Activated B cell treated with CpG ODN at 0.5 μM for 24 hours (primary cell): ENCODE data around the gene RTN4R. TPM values are rescaled to one million over a fixed set of nuclear protein-coding genes. Genes with fewer than 3 reads are reported as not detected.
A peak's percentile ranks its signal among the peaks of the same experiment; 100 is the strongest.

Source experiments
- ATAC-seq: fragments of 200-7000 bp; cut with Tn5 transposase; one replicate; pipeline ENCODE4 v1.10.0; 2021; ENCODE audit warnings: low read depth, mild to moderate bottlenecking, moderate library complexity
- CTCF ChIA-PET: fragments of 350-600 bp; sonication (Branson Sonifier 250); formaldehyde crosslinking; loops from one replicate; lab custom pipeline; 2021; ENCODE audit warnings: antibody characterized with exemption; lab: Charles Lee
- POLR2A ChIA-PET: fragments of 350-600 bp; sonication (Branson Sonifier 250); formaldehyde crosslinking; loops from one replicate; lab custom pipeline; 2021; ENCODE audit warnings: antibody characterized with exemption; lab: Charles Lee
- DNase-seq: peaks from one replicate; pipeline ENCODE4 v3.0.0; 2022
- H3K27ac Mint-ChIP-seq: one replicate; pipeline ENCODE4 v1.8.0; 2020; ENCODE audit warnings: mixed read lengths
- H3K27me3 Mint-ChIP-seq: one replicate; pipeline ENCODE4 v1.8.0; 2021; ENCODE audit warnings: mixed read lengths
- H3K36me3 Mint-ChIP-seq: one replicate; pipeline ENCODE4 v1.8.0; 2021; ENCODE audit warnings: low read depth, mixed read lengths
- H3K4me1 Mint-ChIP-seq: one replicate; pipeline ENCODE4 v1.8.0; 2021; ENCODE audit warnings: mixed read lengths
- H3K4me3 Mint-ChIP-seq: one replicate; pipeline ENCODE4 v1.8.0; 2020; ENCODE audit warnings: mild to moderate bottlenecking, mixed read lengths
- H3K9me3 Mint-ChIP-seq: one replicate; pipeline ENCODE4 v1.8.0; 2020; ENCODE audit warnings: mixed read lengths
- intact Hi-C: fragments of 100-400 bp; cut with micrococcal nuclease; formaldehyde crosslinking; loops from one replicate; pipeline ENCODE4 v1.15.1; 2024
- total RNA-seq: library from RNA; stranded (reverse); gene quantifications from 2 replicates; pipeline ENCODE4 v1.2.3, GENCODE V29; 2022
- TF ChIP-seq, protein P1 (sequence below): fragments of 200-600 bp; IDR thresholded peaks from one replicate; pipeline ENCODE4 v1.8.0; 2022; ENCODE audit warnings: antibody characterized with exemption, mild to moderate bottlenecking

The RTN4R gene
- total RNA-seq, 1 donor from 2014 or later: not detected

GRCh38 chr22:20205464-20205963 lies 62.6 kb downstream of the RTN4R start:
- peaks cover 5% of the 10 kb centered on the region for H3K27me3 Mint-ChIP-seq
- no peak for DNase-seq
- TF ChIP-seq, protein P1, sequence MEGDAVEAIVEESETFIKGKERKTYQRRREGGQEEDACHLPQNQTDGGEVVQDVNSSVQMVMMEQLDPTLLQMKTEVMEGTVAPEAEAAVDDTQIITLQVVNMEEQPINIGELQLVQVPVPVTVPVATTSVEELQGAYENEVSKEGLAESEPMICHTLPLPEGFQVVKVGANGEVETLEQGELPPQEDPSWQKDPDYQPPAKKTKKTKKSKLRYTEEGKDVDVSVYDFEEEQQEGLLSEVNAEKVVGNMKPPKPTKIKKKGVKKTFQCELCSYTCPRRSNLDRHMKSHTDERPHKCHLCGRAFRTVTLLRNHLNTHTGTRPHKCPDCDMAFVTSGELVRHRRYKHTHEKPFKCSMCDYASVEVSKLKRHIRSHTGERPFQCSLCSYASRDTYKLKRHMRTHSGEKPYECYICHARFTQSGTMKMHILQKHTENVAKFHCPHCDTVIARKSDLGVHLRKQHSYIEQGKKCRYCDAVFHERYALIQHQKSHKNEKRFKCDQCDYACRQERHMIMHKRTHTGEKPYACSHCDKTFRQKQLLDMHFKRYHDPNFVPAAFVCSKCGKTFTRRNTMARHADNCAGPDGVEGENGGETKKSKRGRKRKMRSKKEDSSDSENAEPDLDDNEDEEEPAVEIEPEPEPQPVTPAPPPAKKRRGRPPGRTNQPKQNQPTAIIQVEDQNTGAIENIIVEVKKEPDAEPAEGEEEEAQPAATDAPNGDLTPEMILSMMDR: no peak
- peak overlapping the region; percentile 89 for H3K4me3 Mint-ChIP-seq
- intact Hi-C loops: no loop called here
- peaks cover 23% of the 10 kb centered on the region for H3K4me1 Mint-ChIP-seq
- no peaks in the 10 kb centered on the region for H3K36me3 Mint-ChIP-seq
- ChIA-PET CTCF (interaction anchor here (1.1 kb wide), 1 partner anchor 48 kb away, joined by 3 read pairs; no protein-coding TSS in a partner anchor), POLR2A (no interaction called here)
- no peak for ATAC-seq
- H3K9me3 Mint-ChIP-seq: no peaks in the 10 kb centered on the region
- H3K27ac Mint-ChIP-seq: peak overlapping the region; percentile 89

DNA sequence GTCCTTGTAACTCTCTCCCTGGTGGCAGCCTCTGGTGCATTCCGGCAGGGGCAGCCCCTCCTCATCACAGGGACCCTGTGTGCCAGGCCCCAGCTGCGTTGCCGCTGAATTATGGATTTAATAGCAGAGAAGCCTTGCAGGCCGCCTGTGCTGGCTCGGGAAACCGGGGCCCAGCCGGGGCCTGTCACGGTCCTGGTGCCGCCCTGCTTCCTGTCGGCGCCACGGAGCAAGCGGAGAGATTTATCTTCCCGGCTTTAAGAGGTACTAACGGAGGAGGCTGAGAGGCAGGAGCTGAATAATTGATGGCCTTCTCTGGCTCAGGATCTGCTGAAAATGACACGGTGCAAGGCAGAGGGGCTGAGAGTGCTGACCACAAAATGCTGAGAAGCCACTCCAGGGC lies 63.3 kb downstream of the RTN4R start:
- ATAC-seq (no peak), DNase-seq (no peak)
- Mint-ChIP-seq H3K4me1 (peaks cover 23% of the 10 kb centered on the region), H3K27me3 (peaks cover 5% of the 10 kb centered on the region), H3K27ac (no peak overlapping the region), H3K9me3 (no peaks in the 10 kb centered on the region), H3K4me3 (no peak overlapping the region), H3K36me3 (no peaks in the 10 kb centered on the region)
- intact Hi-C loops: no loop called here
- POLR2A ChIA-PET: no interaction called here
- CTCF ChIA-PET: no interaction called here
- TF ChIP-seq, protein P1: no peak

GRCh38 chr22:20204311-20204710 lies 63.8 kb downstream of the RTN4R start:
- Mint-ChIP-seq H3K27me3 (peaks cover 5% of the 10 kb centered on the region), H3K27ac (no peak overlapping the region), H3K4me3 (no peak overlapping the region), H3K36me3 (no peaks in the 10 kb centered on the region), H3K9me3 (no peaks in the 10 kb centered on the region), H3K4me1 (peaks cover 23% of the 10 kb centered on the region)
- TF ChIP-seq, protein P1: no peak
- DNase-seq: no peak
- ChIA-PET CTCF (no interaction called here), POLR2A (no interaction called here)
- no peak for ATAC-seq
- intact Hi-C loops: no loop called here

- intact Hi-C loops: no loop called here
- DNase-seq: no peak
- Mint-ChIP-seq H3K9me3 (no peaks in the 10 kb centered on the region), H3K4me3 (no peak overlapping the region), H3K4me1 (peaks cover 23% of the 10 kb centered on the region), H3K27ac (no peak overlapping the region), H3K36me3 (no peaks in the 10 kb centered on the region), H3K27me3 (peaks cover 5% of the 10 kb centered on the region)
- TF ChIP-seq, protein P1: no peak
- CTCF ChIA-PET: no interaction called here
- POLR2A ChIA-PET: no interaction called here
- no peak for ATAC-seq
Observed at GRCh38 chr22:20203552-20204201, 64.4 kb downstream of the RTN4R start.

GRCh38 chr22:20203142-20203551 lies 65.0 kb downstream of the RTN4R start:
- Mint-ChIP-seq H3K36me3 (no peaks in the 10 kb centered on the region), H3K4me3 (no peak overlapping the region), H3K27ac (no peak overlapping the region), H3K4me1 (peaks cover 19% of the 10 kb centered on the region), H3K9me3 (no peaks in the 10 kb centered on the region), H3K27me3 (peaks cover 6% of the 10 kb centered on the region)
- no peak for DNase-seq
- intact Hi-C loops: no loop called here
- ATAC-seq: no peak
- TF ChIP-seq, protein P1: no peak
- CTCF ChIA-PET: no interaction called here
- POLR2A ChIA-PET: no interaction called here
